ENCODE data around the gene GLRA3.

- no peak for TF ChIP-seq CTCF (IDR thresholded peaks at IDR 0.05)
- no peak for TF ChIP-seq POLR2A (IDR thresholded peaks at IDR 0.05)
- no peak for TF ChIP-seq EP300 (IDR thresholded peaks at IDR 0.05)
Measured at GRCh38 chr4:174717828-174718227, 111.2 kb downstream of the GLRA3 start.

All from ovary (tissue), 3 donors.